Naive B cell (primary cell): ENCODE measurements around the gene CRAT. TPM values are rescaled to one million over a fixed set of nuclear protein-coding genes. Genes with fewer than 3 reads are reported as not detected.

ENCODE experiments used
- ATAC-seq, 2 donors: fragments of 150-1000 bp; cut with Tn5 transposase; 2 replicates each; pipeline ENCODE4 v1.10.0; 2021; ENCODE audit warnings: low read depth in 2 of 2, mild to moderate bottlenecking in 2 of 2, moderate library complexity in 2 of 2
- DNase-seq: peaks from one replicate; pipeline ENCODE4 v3.0.0; 2022
- H3K27ac Mint-ChIP-seq, 6 donors: one replicate each; pipeline ENCODE4 v1.8.0; 2020 to 2022; ENCODE audit warnings: mild to moderate bottlenecking in 6 of 6, mixed read lengths in 6 of 6, moderate library complexity in 5 of 6, inconsistent platforms in 2 of 6
- H3K27me3 Mint-ChIP-seq, 3 donors: one replicate each; pipeline ENCODE4 v1.8.0; 2021 to 2022; ENCODE audit warnings: mixed read lengths in 3 of 3, mild to moderate bottlenecking in 1 of 3
- H3K36me3 Mint-ChIP-seq, 2 donors: one replicate each; pipeline ENCODE4 v1.8.0; 2020 to 2022; ENCODE audit warnings: mixed read lengths in 2 of 2, inconsistent platforms in 1 of 2, mild to moderate bottlenecking in 1 of 2
- H3K4me1 Mint-ChIP-seq, 3 donors: one replicate each; pipeline ENCODE4 v1.8.0; 2020 to 2022; ENCODE audit warnings: mixed read lengths in 3 of 3, inconsistent platforms in 1 of 3, mild to moderate bottlenecking in 1 of 3, moderate library complexity in 1 of 3
- H3K4me3 Mint-ChIP-seq, 8 donors: one replicate each; pipeline ENCODE4 v1.8.0; 2020 to 2022; ENCODE audit warnings: mild to moderate bottlenecking in 8 of 8, mixed read lengths in 8 of 8, moderate library complexity in 8 of 8, inconsistent platforms in 2 of 8
- H3K9me3 Mint-ChIP-seq, 7 donors: one replicate each; pipeline ENCODE4 v1.8.0; 2020 to 2022; ENCODE audit warnings: mixed read lengths in 7 of 7, mild to moderate bottlenecking in 5 of 7, inconsistent platforms in 2 of 7, moderate library complexity in 1 of 7
- polyA plus RNA-seq, 6 donors: library from polyadenylated mRNA; unstranded; fragments of 300-500 nt; fragmentation: Illumina TruSeq; gene quantifications; one replicate each; pipeline ENCODE4 v1.2.3, GENCODE V29; 2021; ENCODE audit warnings: low read depth in 6 of 6

The CRAT gene
- polyA plus RNA-seq, 6 donors from 2014 or later, result 4.5 to 11.0 (median 7.5) TPM

DNA sequence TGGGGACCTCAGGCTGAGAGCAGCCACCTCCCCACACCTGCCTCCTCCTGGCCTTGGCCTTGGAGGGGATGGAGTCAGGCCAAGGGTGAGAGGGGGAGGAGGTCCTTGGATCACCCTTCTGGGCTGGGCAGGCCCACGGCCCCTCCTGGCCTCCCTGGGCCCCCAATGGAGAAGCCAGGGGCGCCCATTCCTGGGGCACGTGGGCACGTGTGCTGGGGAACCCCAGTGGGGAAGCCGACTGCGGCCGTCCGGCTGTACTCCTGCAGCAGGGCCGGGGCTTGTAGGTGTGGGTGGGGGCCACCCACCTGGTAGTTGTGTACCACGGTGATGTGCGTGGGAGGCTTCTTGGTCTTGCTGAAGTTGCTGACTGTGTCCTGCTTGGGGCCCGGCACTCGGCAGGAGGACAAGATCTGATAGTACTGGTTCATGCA lies 8.5 kb downstream of the CRAT start:
- H3K36me3 Mint-ChIP-seq, result no peaks in the 10 kb centered on the region
- H3K27ac Mint-ChIP-seq, result no peak overlapping the region
- no peak for ATAC-seq
- no peak for DNase-seq
- no peaks in the 10 kb centered on the region for H3K4me1 Mint-ChIP-seq
- no peak overlapping the region for H3K4me3 Mint-ChIP-seq
- H3K27me3 Mint-ChIP-seq, result no peaks in the 10 kb centered on the region
- H3K9me3 Mint-ChIP-seq, result peaks cover 0 to 2% (median 0%) of the 10 kb centered on the region in 7 donors

DNA sequence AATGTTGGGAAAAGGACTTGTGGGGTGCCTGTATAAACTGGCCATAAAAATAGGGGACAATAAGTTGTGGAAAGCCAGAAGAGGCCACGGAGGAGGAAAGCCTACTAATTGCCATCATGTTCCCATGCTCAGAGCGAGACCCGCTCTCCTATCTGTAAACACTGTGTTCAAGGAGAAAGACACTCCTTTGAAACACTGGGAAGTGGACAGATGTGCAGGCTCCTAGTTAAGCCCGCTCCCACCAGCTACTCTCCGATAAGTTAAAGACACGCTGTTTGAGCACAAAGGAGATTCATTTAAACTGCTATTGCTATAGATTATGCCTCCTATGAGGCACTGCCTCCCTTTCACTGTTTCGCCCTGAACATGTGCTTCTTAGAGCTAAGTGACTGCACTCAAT lies 9.3 kb downstream of the CRAT start:
- DNase-seq (no peak), ATAC-seq (no peak)
- no peak overlapping the region for H3K27ac Mint-ChIP-seq
- H3K27me3 Mint-ChIP-seq, result no peaks in the 10 kb centered on the region
- no peaks in the 10 kb centered on the region for H3K36me3 Mint-ChIP-seq
- H3K4me1 Mint-ChIP-seq, result no peaks in the 10 kb centered on the region
- peaks cover 0 to 2% (median 0%) of the 10 kb centered on the region in 7 donors for H3K9me3 Mint-ChIP-seq
- no peak overlapping the region for H3K4me3 Mint-ChIP-seq

DNA sequence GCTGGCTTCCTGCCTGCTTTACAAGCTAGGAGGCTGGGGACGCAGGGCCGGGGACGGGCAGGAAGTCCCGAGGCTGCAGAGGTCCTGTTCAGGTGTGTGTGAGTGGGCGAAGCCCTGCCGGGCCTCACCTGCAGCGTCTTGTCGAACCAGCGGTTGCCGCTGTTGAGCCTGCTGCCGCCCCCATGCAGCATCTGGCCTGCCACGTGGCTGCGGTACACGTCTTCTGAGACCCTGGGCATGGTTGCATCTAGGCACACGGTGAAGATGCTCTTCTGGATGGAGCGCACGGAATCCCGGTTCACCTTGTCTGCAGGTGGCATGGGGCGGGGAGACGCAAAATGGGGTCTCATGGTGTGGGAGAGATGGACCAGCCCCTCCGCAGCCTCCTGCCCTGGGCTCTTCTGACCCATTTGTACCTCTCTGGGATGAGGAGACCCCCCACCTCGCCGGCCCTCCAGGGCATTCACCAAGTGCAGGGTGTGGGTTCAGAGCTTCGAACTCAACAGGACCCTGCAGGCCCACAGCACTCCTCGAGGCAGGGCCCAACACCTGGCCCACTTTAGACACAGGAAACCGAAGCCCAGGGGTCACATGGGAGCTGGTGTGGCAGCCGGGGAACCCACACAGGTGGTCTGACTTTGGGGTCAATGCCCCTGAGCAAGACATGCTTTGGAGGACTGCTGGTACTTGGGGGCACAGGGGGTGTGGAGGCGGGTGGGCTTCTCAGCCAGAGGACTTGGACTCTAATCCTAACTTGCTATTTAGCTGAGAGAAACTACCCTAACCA lies 10.0 kb downstream of the CRAT start:
- Mint-ChIP-seq H3K36me3 (no peaks in the 10 kb centered on the region), H3K27ac (no peak overlapping the region), H3K4me1 (no peaks in the 10 kb centered on the region), H3K9me3 (peaks cover 0 to 2% (median 0%) of the 10 kb centered on the region in 7 donors), H3K4me3 (no peak overlapping the region), H3K27me3 (no peaks in the 10 kb centered on the region)
- DNase-seq (no peak), ATAC-seq (no peak)

DNA sequence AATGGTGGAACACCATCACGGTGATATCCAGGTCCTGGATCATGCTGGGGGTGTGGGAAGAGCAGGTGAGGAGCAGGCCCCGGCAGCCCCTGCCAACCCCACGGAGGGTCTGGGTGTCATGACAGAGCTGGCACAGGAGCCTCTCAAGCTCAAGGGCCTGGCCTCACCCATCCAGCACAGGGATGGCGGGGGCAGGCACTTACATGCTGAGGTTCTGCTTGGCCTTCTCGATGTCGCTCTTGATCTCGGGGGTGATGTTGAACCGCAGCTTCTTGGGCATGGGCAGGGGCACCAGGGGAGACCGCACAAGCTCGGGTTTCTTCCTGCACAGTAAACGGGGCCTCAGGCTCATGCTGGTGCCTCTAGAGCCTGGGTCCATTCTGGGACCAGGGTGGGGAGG lies 12.3 kb downstream of the CRAT start:
- H3K27ac Mint-ChIP-seq, result no peak overlapping the region
- H3K9me3 Mint-ChIP-seq, result no peaks in the 10 kb centered on the region
- DNase-seq (no peak), ATAC-seq (no peak)
- H3K4me3 Mint-ChIP-seq, result no peak overlapping the region
- H3K4me1 Mint-ChIP-seq, result no peaks in the 10 kb centered on the region
- no peaks in the 10 kb centered on the region for H3K36me3 Mint-ChIP-seq
- H3K27me3 Mint-ChIP-seq, result no peaks in the 10 kb centered on the region

DNA sequence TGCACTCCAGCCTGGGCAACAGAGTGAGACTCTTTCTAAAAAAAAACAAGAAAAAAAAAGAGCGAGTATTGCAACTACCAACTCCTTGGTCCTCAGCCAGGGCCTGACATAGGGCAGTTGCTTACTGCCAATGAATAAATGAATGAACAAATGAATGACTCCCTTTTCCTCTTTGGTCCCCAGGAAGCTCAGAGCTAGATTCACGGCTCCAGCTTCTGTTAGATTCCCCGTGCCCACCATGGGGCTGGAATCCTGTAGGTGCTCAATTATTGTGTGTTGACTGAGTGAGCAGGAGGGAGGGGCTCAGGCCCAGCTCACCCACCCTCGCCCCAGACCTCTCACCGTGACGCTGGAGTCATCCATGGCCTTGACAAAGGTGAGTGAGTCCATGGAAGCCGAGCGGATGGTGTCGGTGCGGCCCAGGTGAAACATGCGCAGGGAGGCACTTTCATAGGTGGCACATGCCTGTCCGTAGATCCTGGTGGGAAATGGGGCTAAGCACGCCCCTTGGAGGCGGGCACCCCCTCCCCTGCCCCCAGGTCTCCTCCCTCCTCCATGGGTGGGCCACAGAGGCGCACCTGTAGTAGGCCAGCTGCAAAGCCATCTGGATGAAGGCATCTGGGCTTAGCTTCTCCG lies 12.8 kb downstream of the CRAT start:
- DNase-seq (no peak), ATAC-seq (no peak)
- Mint-ChIP-seq H3K9me3 (no peaks in the 10 kb centered on the region), H3K27ac (peak overlapping the region in 1 of 6 donors; percentile 84), H3K27me3 (no peaks in the 10 kb centered on the region), H3K4me3 (peak overlapping the region in 1 of 8 donors; percentile 65), H3K4me1 (no peaks in the 10 kb centered on the region), H3K36me3 (no peaks in the 10 kb centered on the region)

DNA sequence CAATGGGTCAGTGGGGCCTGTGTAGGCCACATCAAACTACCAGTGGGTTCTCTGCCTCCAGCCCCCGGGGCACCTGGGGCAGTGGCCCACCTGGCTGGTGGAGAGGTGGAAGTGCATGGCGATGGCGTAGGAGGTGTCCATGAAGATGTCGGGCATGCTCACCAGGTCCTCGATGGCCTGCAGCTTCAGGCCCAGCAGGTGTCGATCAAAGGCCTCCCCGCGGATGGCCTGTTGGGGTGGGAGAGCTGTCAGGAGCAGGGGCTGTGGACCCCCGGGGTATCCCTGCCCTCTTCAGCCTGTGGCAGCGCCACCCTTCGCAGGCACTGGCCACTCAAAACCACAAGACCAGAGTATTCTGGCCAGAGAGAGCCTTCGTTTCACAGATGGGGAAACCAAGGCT lies 14.7 kb downstream of the CRAT start:
- no peaks in the 10 kb centered on the region for H3K27me3 Mint-ChIP-seq
- H3K4me3 Mint-ChIP-seq, result no peak overlapping the region
- H3K9me3 Mint-ChIP-seq, result no peaks in the 10 kb centered on the region
- DNase-seq, result no peak
- H3K36me3 Mint-ChIP-seq, result no peaks in the 10 kb centered on the region
- no peak for ATAC-seq
- no peak overlapping the region for H3K27ac Mint-ChIP-seq
- no peaks in the 10 kb centered on the region for H3K4me1 Mint-ChIP-seq

DNA sequence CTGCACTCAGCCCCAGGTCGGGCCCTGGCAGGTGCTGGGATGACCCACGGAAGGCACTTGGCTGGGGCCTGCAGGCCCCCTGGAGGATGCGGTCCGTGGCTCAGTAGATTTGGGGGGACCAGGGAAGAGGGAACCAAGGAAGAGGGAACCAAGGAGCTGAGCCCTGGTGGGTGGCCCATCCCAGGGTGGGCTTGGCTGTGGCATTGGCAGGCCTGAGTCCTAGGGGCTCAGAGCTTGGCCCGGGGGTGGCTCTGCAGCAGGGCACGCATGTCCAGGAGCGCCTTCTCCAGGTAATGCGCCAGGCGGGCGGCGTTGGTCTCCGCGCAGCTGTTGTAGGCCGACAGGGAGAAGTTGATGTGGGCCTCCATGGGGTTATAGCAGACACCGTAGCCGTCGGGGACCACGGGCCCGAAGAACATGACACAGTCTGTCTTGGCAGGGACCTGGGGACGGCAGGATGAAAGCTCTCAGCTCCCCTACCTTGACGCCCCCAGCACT lies 15.4 kb downstream of the CRAT start:
- Mint-ChIP-seq H3K36me3 (peaks cover 0 to 3% of the 10 kb centered on the region in 2 donors), H3K27ac (no peak overlapping the region), H3K9me3 (no peaks in the 10 kb centered on the region), H3K27me3 (no peaks in the 10 kb centered on the region), H3K4me3 (no peak overlapping the region), H3K4me1 (no peaks in the 10 kb centered on the region)
- no peak for ATAC-seq
- DNase-seq, result no peak

DNA sequence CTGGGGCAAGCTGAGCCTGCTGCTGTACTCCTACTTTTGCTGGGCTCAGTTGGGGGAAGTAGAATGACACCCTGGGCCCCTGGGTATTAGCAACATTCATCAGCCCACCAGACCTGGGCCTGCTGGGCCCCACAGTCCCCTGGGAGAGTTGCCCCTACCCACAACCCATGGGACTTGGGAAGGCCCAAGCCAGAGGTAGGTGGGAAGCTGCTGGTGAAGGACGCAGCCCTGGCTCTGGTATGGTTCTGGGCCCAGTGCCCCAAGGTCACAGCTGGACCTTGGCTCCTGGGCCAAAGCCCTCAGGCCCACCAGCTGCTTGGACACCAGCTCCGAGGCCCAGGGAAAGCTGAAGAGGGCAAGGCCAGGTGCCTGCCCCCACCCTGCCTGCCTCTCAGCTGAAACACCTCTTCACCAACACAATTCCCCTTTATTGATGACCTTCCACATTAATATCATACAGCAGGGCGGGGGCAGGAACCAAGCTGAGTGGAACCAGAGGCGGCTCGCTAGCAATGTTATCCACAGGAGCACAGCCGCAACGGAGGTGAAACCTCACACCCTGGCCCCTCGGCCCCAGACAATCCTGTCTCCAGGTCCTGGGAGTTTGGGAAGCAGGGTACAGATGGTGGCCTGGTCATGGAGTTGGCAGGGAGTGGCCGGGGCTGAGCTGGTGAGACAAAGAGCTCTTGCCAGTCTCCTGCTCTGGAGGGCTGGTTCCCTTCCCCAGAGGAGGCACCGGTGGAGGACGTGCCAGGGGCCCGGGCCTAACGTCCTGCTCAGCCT lies 16.0 kb downstream of the CRAT start:
- H3K9me3 Mint-ChIP-seq, result no peaks in the 10 kb centered on the region
- no peak overlapping the region for H3K4me3 Mint-ChIP-seq
- H3K27me3 Mint-ChIP-seq, result no peaks in the 10 kb centered on the region
- H3K36me3 Mint-ChIP-seq, result peaks cover 0 to 9% of the 10 kb centered on the region in 2 donors
- H3K4me1 Mint-ChIP-seq, result no peaks in the 10 kb centered on the region
- peak overlapping the region in 1 of 6 donors; percentile 49 for H3K27ac Mint-ChIP-seq
- no peak for ATAC-seq
- no peak for DNase-seq

DNA sequence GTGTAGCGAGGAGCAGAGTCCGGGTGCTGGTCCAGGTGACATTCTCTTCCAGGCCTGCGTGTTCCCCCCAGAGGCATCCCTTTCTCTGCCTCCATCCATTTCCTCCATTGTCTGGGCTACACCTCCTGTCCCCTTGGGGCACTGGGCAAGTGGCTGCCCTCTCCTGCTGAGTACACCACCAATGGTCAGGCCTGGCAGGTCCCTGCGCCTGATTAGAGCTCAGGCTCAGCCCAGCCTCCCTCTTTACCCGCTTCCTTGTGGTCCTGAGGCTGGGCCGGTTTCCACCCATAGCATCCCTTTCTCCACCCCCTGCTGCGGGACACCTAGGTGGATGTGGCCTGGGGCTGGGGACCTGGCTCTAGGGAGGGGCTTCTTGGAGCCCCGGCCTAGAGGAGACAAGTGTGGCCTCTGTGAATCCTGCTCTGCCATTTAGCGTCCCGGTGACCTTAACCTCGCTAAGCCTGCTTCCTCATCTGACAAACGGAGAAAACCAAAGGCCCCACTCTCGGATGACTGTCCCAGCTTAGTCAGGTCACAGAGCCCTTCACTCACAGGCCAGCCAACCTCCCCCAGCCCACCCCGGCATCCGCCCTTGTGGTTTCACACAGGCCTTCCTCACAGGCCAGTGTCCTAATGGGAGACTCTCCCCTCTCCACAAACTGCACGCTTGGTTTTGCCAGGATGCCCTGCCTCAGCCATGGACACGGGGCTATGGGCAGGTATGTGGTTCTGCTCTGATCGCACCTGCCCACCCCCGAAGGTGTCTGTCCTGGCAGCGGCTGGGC lies 16.8 kb downstream of the CRAT start:
- H3K27ac Mint-ChIP-seq, result peak overlapping the region in 1 of 6 donors; percentile 1
- no peaks in the 10 kb centered on the region for H3K4me1 Mint-ChIP-seq
- peaks cover 0 to 10% of the 10 kb centered on the region in 2 donors for H3K36me3 Mint-ChIP-seq

DNA sequence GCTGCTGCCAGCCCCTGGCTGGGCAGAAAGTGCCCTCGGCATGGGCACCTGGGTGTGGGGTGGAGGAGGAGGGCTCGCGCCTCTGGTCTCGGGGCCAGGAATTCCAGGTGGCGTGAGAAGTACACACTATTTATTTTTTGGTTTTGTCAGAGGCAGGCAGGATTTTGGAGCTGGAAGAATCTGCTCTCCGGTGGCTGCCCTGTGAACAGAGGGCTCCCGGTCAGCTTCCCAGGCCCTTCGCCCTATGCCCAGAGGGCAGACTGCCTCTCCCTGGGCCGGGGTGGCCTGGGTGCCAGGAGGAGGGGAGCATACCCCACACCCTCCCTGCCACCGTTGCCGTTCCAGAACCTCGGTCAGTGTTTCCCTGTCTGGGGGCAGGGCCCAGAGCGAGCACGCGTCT lies 21.3 kb downstream of the CRAT start:
- Mint-ChIP-seq H3K27ac (no peak overlapping the region), H3K27me3 (no peaks in the 10 kb centered on the region), H3K4me1 (no peaks in the 10 kb centered on the region), H3K4me3 (no peak overlapping the region), H3K9me3 (no peaks in the 10 kb centered on the region), H3K36me3 (peaks cover 0 to 10% of the 10 kb centered on the region in 2 donors)
- ATAC-seq, result no peak
- DNase-seq, result no peak

More for the DNA sequence above, 16.8 kb downstream of the CRAT start:
- H3K27me3 Mint-ChIP-seq, result no peaks in the 10 kb centered on the region
- no peaks in the 10 kb centered on the region for H3K9me3 Mint-ChIP-seq
- DNase-seq, result no peak
- no peak for ATAC-seq
- peak overlapping the region in 1 of 8 donors; percentile 73 for H3K4me3 Mint-ChIP-seq

DNA sequence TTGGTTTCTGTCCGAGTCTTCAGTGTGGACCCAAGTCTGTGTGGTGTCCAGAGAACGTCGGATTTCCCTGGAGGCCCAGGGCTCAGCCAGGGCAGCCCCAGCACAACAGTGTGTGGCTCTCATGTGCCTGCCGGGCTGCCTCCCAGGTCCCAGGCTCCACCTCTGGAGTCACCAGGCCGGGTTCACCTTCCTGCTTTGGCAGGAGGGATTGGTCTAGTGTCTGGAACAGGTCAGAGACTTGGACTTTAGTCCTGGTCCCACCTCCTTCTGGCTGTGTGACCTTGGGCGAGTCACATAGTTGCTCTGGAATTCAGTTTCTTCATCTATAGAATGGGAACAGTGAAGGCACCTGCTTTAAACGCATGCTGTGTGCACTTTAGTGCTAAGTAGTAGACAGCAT lies 26.5 kb downstream of the CRAT start:
- H3K4me3 Mint-ChIP-seq, result peak overlapping the region in 3 of 8 donors; percentile 15 to 30 (median 27)
- H3K36me3 Mint-ChIP-seq, result no peaks in the 10 kb centered on the region
- H3K27me3 Mint-ChIP-seq, result no peaks in the 10 kb centered on the region
- H3K4me1 Mint-ChIP-seq, result peaks cover 5 to 24% (median 18%) of the 10 kb centered on the region in 3 donors
- no peaks in the 10 kb centered on the region for H3K9me3 Mint-ChIP-seq
- DNase-seq (no peak), ATAC-seq (no peak)
- no peak overlapping the region for H3K27ac Mint-ChIP-seq

DNA sequence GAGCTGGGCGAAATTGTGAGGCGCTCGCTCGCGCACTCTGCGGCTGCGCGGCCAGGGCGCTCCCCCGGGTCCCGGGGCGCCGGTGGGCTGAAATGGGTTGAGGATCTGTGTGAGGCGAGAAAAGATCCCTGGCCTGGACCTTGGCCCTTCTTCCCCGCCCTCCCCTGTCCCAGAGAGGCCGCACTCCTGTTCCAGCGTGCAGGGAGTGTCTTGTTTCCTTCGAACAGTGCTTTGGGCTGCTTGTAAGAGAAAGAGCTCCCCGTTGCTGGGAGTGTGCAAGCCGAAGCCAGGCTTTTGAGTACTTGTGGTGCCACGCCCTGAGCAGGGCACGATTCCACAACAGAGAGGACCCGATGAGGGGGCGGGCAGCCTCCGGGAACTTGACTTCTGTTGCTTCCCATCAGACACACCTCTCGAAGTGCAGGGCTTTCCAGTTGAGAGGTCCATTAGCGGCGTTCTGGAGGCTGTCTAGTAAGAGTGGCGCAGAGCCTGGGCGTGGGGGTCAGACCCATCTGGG lies 29.1 kb downstream of the CRAT start:
- DNase-seq (no peak), ATAC-seq (no peak)
- Mint-ChIP-seq H3K27me3 (no peaks in the 10 kb centered on the region), H3K27ac (peak overlapping the region in 4 of 6 donors; percentile 7 to 88 (median 84)), H3K4me1 (peaks cover 5 to 24% (median 18%) of the 10 kb centered on the region in 3 donors), H3K9me3 (no peaks in the 10 kb centered on the region), H3K4me3 (peak overlapping the region; percentile 90 to 97 (median 94)), H3K36me3 (no peaks in the 10 kb centered on the region)
